ACHN (cell line): ENCODE data around the gene C1orf167.

Experiments
- DNase-seq: peaks from one replicate; pipeline ENCODE4 v3.0.0-alpha.2; 2015
- in situ Hi-C: cut with HindIII; loops from 2 replicates; pipeline ENCODE4 v1.10.0; 2017; ENCODE audit warnings: low sequenced_read_pairs, low pct_ligation_motif_present, low pct_unique_long_range_greater_than_20kb

The C1orf167 gene, protein sequence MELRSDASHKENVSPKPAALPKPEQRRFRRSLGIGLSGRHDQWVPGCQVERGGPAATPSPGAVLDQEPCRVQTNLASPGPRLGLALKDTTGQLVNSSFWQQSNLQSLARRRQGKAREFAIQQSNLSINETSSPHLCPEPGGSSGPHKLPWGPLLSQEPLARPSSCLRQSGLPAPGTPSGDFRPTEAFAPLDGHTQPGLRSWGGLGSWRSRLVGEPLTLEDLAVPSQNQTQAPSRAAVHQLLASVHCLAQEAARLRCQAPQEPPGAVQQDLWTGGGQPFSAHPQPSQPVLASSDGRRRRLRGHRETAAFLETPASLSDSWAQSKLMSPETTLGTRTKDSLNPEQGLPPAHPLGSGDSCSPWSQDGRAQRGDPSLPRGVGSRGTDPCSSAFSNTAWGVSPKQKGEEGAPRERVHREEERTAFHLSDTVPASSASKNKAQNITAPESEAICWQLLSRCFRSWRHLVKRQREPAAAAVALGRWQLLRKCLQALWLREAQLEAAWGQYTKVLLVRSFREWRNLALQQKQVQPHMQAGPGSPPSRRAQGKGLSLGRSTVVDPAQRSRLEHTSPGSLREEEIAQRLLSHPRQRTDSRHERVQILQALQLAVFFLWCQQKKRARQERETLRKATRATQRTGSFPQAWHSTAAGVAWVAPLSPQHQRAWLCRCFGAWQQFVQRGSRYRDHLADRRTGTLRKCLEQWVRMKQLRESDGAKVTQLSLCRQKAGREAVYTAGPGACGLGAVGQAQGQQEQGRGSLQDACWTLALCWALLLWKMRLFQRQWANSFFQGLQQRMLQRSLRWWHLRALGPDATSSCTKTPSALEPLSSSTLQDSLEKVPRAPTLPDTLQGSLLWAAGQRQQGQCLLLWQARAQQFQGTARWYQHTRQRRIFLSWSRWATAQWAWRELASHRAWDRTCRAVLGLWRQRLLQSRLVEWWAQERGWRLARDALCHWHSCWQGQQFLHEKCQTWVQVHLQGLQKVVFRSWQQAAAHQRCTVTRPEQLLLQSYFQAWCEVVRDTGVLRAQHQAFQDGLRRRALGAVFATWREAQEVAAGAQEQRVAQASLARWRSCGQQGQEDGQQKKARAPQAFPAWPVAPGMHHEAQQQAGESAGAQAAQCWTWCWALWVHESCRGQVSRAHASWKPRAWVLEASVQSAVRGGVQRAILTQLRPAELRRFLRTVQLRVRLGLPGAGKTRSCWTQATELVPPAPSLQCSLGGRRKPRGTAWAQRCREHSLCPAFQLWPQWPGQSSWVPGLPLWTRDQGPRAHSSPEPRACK (N-terminal part only)

GRCh38 chr1:11761988-11762406, at the start of gene C1orf167:
Gene C1orf167 (plus strand): TSS chr1:11762193. CDS start chr1:11764401, 2,208 bp downstream.
- in situ Hi-C loops: no loop called here
- DNase-seq: no peak

GRCh38 chr1:11712285-11712684, 49.7 kb upstream of the C1orf167 start:
- in situ Hi-C loops: no loop called here
- no peak for DNase-seq

DNA sequence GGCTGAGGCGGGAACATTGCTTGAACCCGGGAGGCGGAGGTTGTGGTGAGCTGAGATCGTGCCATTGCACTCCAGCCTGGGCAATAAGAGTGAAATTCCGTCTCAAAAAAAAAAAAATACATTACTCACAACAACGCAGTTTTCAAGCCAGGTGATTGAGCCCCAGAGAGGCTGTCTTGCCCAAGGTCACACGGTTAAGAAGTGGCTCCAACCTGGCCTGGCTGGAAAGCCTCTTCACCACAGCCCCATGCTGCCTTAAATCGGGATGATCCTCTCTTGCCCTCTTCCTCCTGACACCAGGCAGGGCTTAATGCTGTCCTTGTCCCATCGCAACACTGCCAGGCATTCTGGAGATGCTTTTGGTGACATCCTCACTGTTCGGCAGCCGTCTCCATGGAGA, 48.9 kb upstream of the C1orf167 start:
- in situ Hi-C loops: no loop called here
- DNase-seq: no peak

- DNase-seq: no peak
- in situ Hi-C loops: no loop called here
Measured at GRCh38 chr1:11714831-11715575, 47.0 kb upstream of the C1orf167 start.

DNA sequence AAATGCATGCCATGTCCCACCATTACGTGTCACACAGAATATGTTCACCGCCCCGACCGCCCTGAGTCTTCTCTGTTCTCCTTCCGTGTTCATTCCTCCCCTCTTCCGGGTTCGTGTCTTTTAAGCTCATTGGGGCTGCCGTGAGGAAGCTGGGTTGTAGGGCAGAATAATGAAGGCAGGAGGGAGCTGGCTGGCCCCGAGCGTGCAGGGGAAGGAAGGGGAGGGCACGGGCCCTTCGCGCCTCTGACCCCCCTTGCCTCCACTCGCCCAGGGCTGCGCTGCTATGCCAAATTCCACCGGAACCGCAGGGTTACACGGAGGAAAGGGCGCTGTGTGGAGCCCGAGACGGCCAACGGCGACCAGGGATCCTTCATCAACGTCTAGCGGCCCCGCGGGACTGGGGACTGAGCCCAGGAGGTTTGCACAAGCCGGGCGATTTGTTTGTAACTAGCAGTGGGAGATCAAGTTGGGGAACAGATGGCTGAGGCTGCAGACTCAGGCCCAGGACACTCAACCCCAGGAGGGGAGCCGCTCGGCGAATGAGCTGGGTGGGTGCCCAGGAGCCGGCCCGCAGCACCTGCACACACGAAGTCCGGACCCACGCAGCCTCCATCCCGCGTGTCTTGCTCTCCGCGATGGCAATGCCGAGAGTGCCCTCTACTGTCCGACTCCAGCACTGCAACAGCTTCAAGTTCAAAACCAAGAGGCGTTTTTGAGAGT, 42.5 kb upstream of the C1orf167 start:
- in situ Hi-C loops: no loop called here
- peak; percentile 36 for DNase-seq

DNA sequence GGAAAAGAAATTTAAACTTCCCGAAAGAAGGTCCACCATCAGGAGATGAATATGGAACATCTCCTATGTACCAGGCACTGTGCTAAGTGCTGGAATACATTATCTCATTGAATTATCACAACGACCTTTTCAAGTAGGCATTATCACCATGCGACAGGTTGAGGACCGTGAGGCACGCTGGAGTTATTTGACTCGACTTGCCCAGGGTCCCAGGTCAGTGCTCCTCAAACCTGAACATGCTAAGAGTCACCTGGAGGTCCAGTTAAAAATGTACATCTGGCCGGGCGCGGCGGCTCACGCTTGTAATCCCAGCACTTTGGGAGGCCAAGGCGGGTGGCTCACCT, 42.0 kb upstream of the C1orf167 start:
- in situ Hi-C loops: no loop called here
- no peak for DNase-seq

- in situ Hi-C loops: no loop called here
- no peak for DNase-seq
Measured at GRCh38 chr1:11720525-11720924, 41.5 kb upstream of the C1orf167 start.

DNA sequence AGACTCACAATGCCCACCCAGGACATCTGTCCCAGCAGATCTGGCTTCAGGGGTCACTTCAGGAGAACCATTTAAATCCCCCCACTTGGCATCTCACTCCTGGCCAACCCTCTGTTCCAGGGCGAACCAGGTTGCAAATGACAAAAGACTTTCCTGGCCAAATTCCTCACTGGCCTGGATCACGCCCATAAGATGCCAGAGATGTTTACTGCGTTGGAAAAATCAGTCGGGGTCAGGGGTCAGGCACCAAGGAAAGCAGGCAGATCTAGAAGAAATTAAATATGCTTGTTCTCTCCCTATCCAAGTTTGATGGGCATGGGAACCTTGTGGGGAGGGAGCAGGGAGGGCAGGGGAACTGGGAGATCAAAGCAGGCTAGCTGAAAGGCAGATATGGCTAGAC, 40.7 kb upstream of the C1orf167 start:
- DNase-seq: no peak
- in situ Hi-C loops: no loop called here

GRCh38 chr1:11722538-11722937, 39.5 kb upstream of the C1orf167 start:
- in situ Hi-C loops: no loop called here
- DNase-seq: no peak

GRCh38 chr1:11725616-11726015, 36.4 kb upstream of the C1orf167 start:
- in situ Hi-C loops: no loop called here

DNA sequence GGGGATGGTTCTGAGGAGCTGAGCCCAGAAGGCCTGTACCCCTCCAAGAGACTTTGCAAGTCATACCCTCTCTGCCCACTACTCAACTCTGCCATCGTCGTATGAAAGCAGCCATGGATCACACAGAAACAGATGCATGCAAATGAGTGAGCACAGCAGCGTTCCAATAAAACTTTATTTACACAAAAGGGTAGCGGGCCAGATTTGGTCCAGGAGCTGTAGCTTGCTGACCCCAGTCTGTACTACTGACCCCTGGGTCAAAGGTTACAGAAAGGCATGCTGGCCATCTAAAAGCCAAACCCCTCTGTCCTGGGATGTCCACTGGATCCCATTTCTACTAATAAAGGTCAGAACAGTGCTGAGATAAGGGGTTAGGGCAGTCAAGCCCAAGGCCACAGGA, 34.9 kb upstream of the C1orf167 start:
- DNase-seq: no peak
- in situ Hi-C loops: no loop called here

More at GRCh38 chr1:11725616-11726015, 36.4 kb upstream of the C1orf167 start:
- no peak for DNase-seq

- in situ Hi-C loops: no loop called here
- DNase-seq: no peak
Measured at GRCh38 chr1:11728126-11728806, 33.7 kb upstream of the C1orf167 start.

GRCh38 chr1:11729155-11729497, 32.9 kb upstream of the C1orf167 start:
- no peak for DNase-seq
- in situ Hi-C loops: no loop called here

- peak; percentile 63 for DNase-seq
- in situ Hi-C loops: no loop called here
Measured at GRCh38 chr1:11729498-11730428, 32.2 kb upstream of the C1orf167 start.

GRCh38 chr1:11730429-11730891, 31.5 kb upstream of the C1orf167 start:
- in situ Hi-C loops: no loop called here
- DNase-seq: no peak

GRCh38 chr1:11731691-11732283, 30.2 kb upstream of the C1orf167 start:
- in situ Hi-C loops: no loop called here
- DNase-seq: no peak
